Pulmonary artery endothelial cell (primary cell): ENCODE results near the gene NXN. TPM values are rescaled to one million over a fixed set of nuclear protein-coding genes. Genes with fewer than 3 reads are reported as not detected.
A peak's percentile ranks its signal among the peaks of the same experiment; 100 is the strongest.
"Not testable (repeated sequence)": the region's sequence is repeated elsewhere in the genome, so short reads cannot be mapped to it uniquely, and the experiment has no call there.

Experiments
- DNase-seq: peaks from one replicate; pipeline ENCODE4 v3.0.0-alpha.2; 2011; ENCODE audit warnings: low read depth, low spot score
- total RNA-seq: library from RNA; depleted of rRNA; stranded (reverse); fragments of >200 nt; gene quantifications from 2 replicates; pipeline ENCODE4 v1.2.3, GENCODE V29; 2014

The NXN gene
- total RNA-seq, 1 donor from 2014 or later = 33.0 TPM

- no peak for DNase-seq
These were observed 22.7 kb downstream of the NXN start for GRCh38 chr17:956905-957304.

- peak; percentile 81 for DNase-seq
These were observed 25.0 kb downstream of the NXN start for GRCh38 chr17:954431-955164.

- no peak for DNase-seq
These were observed 25.8 kb downstream of the NXN start for GRCh38 chr17:953767-954166.

- not testable (repeated sequence) for DNase-seq
These were observed 27.0 kb downstream of the NXN start for GRCh38 chr17:952592-952991.

GRCh38 chr17:951325-952132, 28.0 kb downstream of the NXN start:
- DNase-seq = no peak

- DNase-seq = no peak
These were observed 29.8 kb downstream of the NXN start for GRCh38 chr17:949623-950303.

GRCh38 chr17:948284-948852, 31.2 kb downstream of the NXN start:
- no peak for DNase-seq

- no peak for DNase-seq
These were observed 32.9 kb downstream of the NXN start for GRCh38 chr17:946510-947236.

GRCh38 chr17:945672-946071, 33.9 kb downstream of the NXN start:
- no peak for DNase-seq

- DNase-seq = no peak
These were observed 35.2 kb downstream of the NXN start for GRCh38 chr17:944266-944826.

- DNase-seq = no peak
These were observed 44.1 kb downstream of the NXN start for GRCh38 chr17:935485-935884.

GRCh38 chr17:933312-934073, 46.1 kb downstream of the NXN start:
- peak; percentile 85 for DNase-seq

GRCh38 chr17:930258-930657, 49.3 kb downstream of the NXN start:
- DNase-seq = no peak

GRCh38 chr17:929586-929985, 50.0 kb downstream of the NXN start:
- no peak for DNase-seq

- DNase-seq = no peak
These were observed 51.7 kb downstream of the NXN start for GRCh38 chr17:927611-928461.

GRCh38 chr17:925817-926216, 53.8 kb downstream of the NXN start:
- DNase-seq = no peak

- no peak for DNase-seq
These were observed 54.7 kb downstream of the NXN start for GRCh38 chr17:924711-925475.

- not testable (repeated sequence) for DNase-seq
These were observed 55.3 kb downstream of the NXN start for GRCh38 chr17:924306-924705.
